HG02870 (cell line): ENCODE results near the gene RPS5.

Experiments used
- ATAC-seq: cut with Tn5 transposase; IDR thresholded peaks from one replicate; pipeline ENCODE4 v1.9.1; 2021; ENCODE audit warnings: mild to moderate bottlenecking, moderate library complexity; ENCODE audit not compliant: unreplicated experiment

Gene RPS5

DNA sequence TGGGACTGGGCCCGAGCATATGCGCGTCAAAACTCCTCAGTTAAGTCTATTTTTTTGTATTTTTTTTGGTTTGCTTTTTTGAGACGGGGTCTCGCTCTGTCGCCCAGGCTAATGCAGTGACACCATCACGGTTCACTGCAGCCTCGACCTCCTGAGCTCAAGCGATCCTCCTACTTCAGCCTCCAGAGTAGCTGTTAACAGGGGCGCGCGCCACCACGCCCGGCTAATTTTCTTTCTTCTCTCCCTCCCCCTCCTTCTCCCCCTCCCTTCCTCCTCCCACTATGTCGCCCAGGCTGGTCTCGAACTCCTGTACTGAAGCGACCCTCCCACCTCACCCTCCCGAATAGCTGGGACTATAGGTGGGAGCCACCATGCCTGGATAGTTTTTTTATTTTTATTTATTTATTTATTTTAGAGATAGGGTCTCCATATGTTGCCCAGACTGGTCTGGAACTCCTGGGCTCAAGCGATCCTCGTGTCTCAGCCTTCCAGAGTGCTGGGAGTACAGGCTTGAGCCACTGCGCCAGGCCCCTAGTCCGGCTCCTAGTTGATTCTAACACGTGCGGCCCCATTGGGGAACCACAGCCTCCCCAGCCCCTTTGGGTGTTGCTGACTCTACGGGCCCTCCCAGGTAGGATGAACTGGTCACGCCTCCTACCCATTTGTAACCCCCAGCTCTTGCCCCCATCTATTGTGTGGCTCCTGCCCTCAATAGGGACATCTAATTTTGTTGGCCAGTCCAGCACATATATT is 5.4 kb upstream of the RPS5 start:
- ATAC-seq = no peak

DNA sequence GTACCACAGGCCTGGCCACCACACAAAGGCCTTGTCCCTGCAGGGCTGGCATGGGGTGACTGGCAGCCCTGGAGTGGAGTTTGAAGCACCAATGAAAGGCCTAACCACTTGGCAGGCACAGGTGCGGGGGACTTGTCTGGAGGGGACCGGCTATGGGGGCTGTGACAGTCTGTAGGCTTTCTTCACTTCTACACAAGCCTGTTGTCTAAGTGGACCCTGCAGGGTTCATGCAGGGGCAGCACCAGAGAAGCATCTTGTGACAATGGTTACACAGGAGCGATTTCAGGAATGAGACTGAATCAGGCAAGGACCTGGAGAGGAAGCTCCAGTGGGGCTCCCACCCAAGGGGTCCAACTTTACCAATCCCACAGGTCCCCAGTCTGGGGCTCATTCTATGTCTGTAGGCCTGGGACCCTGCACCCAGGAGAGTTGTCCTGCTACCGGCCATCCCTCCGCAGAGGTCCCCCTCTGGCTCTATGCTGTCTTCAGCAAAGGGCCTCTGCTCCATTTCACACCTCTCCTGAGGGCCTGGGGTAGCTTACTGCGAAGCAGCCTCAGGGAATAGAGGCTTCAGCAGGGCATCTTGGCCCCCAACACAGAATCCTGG is 4.0 kb upstream of the RPS5 start:
- no peak for ATAC-seq

- ATAC-seq = no peak
These were observed 1.7 kb upstream of the RPS5 start for GRCh38 chr19:58385313-58385890.

GRCh38 chr19:58385891-58386575 is 1.0 kb upstream of the RPS5 start:
- no peak for ATAC-seq

DNA sequence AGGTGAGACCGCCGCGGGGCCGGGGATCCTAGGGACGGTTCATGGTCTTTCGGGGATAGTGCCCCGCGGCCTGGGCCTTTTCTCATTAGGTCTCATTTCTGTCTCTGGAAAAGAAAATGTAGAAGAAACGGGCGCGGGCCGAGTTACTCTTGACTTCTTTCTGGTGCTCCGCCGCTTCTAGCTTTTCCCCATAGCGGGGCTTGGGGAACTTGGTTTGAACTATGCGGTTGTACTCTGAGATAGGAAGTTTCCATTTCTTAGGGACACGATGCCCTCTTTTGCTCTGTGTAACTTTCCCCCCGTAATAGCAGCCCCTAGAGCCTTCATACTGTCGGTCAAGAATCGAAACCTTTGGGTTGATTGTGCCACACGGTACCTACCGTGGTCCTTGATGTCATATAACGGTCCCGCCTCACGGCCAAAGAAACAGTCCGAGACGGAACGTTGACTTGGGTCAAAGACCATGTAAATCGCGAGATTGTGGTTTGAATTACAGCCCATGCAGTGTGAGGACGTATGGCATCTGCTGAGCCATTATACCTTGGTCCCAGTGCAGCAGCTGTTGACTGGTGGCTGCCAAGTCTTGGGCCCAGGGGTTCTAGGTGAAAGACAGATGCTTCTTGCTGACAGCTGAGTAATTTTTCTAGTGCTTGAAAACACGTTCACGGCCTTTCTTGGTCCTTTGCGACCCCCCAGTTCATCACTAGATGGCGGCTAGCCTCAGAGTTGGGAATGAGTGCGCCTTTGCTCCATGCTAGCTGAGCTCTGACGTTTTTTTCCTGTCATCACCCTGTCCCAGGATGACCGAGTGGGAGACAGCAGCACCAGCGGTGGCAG is 487 bp downstream of the RPS5 start:
- ATAC-seq = no peak

DNA sequence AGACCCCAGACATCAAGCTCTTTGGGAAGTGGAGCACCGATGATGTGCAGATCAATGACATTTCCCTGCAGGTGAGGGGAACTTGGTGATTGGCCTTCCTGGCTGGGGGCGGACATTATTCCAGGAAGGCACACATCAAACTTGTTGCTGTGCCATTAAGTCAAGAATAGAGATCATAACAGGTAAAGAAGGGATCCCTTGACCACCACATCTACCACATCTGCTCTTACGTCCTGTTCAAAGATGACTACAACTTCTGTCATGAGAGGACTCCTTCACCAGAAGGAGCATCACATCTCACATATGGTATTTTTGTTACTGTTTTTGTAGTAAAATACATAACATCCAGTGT is 1.1 kb downstream of the RPS5 start:
- ATAC-seq = no peak

DNA sequence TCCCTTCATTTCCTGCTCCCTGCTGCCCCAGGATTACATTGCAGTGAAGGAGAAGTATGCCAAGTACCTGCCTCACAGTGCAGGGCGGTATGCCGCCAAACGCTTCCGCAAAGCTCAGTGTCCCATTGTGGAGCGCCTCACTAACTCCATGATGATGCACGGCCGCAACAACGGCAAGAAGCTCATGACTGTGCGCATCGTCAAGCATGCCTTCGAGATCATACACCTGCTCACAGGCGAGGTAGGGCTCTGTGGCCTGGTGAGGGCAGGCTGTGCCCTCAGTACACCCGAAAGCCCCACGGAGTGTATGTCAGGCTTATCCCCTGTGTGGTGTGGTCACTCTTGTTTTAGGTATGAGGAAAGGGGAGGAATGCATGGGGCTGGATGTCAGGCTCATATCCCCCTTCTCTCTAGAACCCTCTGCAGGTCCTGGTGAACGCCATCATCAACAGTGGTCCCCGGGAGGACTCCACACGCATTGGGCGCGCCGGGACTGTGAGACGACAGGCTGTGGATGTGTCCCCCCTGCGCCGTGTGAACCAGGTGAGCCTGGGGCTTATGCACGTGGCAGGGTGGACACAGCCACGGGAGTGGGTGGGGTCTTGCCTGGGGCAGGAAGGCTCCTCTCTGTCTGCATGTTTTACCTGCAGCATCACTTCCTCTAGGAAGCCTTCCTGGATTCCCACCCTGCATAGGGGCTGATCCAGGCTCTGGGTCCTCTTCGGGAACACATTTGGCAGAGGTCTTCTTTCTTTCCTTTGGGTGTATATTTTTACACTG is 6.1 kb downstream of the RPS5 start:
- ATAC-seq = no peak

- no peak for ATAC-seq
These were observed 6.6 kb downstream of the RPS5 start for GRCh38 chr19:58393725-58394033.

GRCh38 chr19:58394821-58395219 is 7.8 kb downstream of the RPS5 start:
- no peak for ATAC-seq

- no peak for ATAC-seq
These were observed 8.3 kb downstream of the RPS5 start, which contains the start of gene RNF225 for GRCh38 chr19:58395220-58395978. Gene RNF225, plus strand, starts transcription at chr19:58395656. Its CDS starts 434 bp downstream, at chr19:58396090.

GRCh38 chr19:58395979-58396627 is 9.0 kb downstream of the RPS5 start:
- ATAC-seq = no peak

DNA sequence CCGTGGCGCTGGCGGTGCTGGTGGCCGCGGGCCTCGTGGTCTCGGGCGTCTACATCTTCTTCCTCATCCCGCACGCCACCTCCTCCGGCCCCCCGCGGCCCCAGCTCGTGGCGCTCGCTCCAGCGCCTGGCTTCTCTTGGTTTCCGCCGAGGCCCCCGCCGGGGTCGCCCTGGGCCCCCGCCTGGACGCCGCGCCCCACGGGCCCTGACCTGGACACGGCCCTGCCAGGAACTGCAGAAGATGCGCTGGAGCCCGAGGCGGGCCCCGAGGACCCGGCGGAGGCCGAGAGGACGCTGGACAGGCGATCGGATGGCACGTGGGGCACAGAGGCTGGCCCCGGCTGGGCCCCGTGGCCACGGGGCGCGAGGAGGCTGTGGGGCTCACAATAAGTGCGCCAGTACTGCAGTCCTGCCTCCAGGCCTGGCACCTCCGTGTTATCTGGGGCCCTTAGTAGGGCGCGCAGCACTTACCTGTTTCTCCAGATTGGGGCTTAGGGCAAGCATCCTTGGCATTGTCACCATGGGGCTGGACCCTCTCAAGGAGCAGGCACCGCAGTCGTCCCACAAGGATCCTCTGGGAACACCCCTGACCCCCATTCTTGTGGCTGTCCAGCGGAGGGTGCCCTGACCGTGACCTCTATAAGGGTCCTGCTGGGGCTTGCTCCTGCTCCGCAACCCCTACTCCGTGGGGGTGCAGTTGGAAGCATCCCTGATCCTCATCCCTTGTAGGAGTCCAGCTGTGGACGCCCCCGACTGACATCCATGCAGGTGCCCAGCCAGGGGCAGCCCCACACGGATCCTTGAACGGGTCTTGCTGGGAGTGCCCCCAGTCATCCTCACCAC is 9.8 kb downstream of the RPS5 start:
- ATAC-seq = no peak

- no peak for ATAC-seq
These were observed 10.5 kb downstream of the RPS5 start for GRCh38 chr19:58397533-58398037.

DNA sequence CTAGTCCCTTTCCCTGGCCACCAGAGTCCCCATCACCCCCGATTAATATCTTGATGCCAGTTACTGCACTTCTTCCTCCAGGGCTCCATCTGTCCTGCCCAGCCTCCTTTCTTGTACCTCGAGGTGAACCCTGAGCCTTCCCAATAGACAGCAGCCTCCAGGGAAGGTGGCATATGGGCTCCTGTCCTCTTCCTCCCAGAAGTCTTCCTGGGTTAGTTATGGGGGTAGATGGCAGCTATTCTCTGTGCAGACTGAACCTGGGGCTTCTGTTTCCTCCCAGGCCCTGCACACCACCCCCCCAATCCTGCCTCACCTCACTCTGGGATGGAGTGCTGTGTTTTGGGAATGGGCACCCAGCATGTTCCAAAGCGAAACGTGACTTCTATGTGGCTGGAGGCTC is 11.0 kb downstream of the RPS5 start:
- ATAC-seq = no peak

GRCh38 chr19:58398545-58398944 is 11.5 kb downstream of the RPS5 start:
- ATAC-seq = no peak

GRCh38 chr19:58399903-58400302 is 12.8 kb downstream of the RPS5 start:
- no peak for ATAC-seq

DNA sequence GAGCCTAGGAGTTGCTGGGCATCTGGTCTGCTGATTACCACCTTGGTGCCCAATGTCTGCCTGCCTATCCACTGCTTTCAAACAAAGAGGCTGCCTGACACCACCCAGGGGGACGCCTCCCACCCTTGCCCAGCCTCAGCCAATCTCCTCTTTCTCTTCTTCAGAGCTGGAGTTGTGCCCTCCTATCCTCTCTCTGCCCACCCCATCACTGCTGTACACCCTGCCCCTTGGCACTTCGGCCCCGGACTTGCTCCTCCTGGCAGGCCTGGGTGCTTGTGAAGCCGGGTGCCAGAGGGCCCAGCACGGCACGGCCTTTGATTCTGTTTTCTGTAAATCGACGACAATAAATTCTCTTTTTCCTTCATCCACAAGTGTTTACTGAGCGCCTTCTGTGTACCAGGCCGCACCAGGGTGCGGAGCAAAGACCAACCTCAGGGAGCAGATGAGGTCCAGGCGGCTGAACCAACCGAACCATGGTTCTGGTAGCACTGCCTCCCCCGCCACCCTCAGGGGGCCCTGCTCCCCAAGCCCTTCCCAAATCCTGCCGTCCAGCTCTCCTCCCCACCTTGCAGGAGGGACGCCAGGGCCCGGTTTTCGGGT is 13.3 kb downstream of the RPS5 start:
- no peak for ATAC-seq
